Left colon (tissue), 2 donors: ENCODE results near the gene SLC25A20. TPM values are rescaled to one million over a fixed set of nuclear protein-coding genes. Genes with fewer than 3 reads are reported as not detected.

Source experiments
- total RNA-seq, 2 donors: library from RNA; stranded (reverse); fragmentation: NEBNext Ultra II Directional; extraction: Animal tissue kit (Norgen Biotek cat#: 25700); gene quantifications; one replicate each; pipeline ENCODE4 v1.2.1, GENCODE V29; 2021
- donor health status: DM: no; HTN: no; CAD: no.
- donor health status: DM: yes; HTN: yes; CAD: no.

SLC25A20 gene
- total RNA-seq, 2 donors from 2014 or later: 43.0 to 56.3 TPM

Other genes with a start within 250 kb of the SLC25A20 start
- 1 to 10 TPM; 1.4 to 2.4 TPM for gene CELSR3, start 236.0 kb downstream of the SLC25A20 start, total RNA-seq
- gene NCKIPSD, start 213.0 kb downstream of the SLC25A20 start, total RNA-seq: 10 to 100 TPM; 19.5 to 24.8 TPM
- gene IP6K2, start 181.7 kb downstream of the SLC25A20 start, total RNA-seq: 100 to 1,000 TPM; 112 to 128 TPM
- gene PRKAR2A, start 51.0 kb downstream of the SLC25A20 start, total RNA-seq: 10 to 100 TPM; 68.1 to 75.4 TPM
- gene ARIH2, start 20.0 kb upstream of the SLC25A20 start, total RNA-seq: 10 to 100 TPM; 72.3 to 82.0 TPM
- gene P4HTM, start 91.4 kb upstream of the SLC25A20 start, total RNA-seq: 10 to 100 TPM; 33.8 to 47.3 TPM
- gene WDR6, start 108.5 kb upstream of the SLC25A20 start, total RNA-seq: 100 to 1,000 TPM; 114 to 121 TPM
- gene DALRD3, start 119.7 kb upstream of the SLC25A20 start, total RNA-seq: 10 to 100 TPM; 19.2 to 20.5 TPM
- 10 to 100 TPM; 65.2 to 70.1 TPM for gene NDUFAF3, start 123.2 kb upstream of the SLC25A20 start, total RNA-seq
- gene IMPDH2, start 130.5 kb upstream of the SLC25A20 start, total RNA-seq: 100 to 1,000 TPM; 102 to 122 TPM
- 10 to 100 TPM; 73.5 to 83.6 TPM for gene QRICH1, start 195.2 kb upstream of the SLC25A20 start, total RNA-seq
- gene QARS1, start 205.9 kb upstream of the SLC25A20 start, total RNA-seq: 100 to 1,000 TPM; 339 to 417 TPM
- 10 to 100 TPM; 66.9 to 67.7 TPM for gene USP19, start 221.9 kb upstream of the SLC25A20 start, total RNA-seq
- gene LAMB2, start 234.2 kb upstream of the SLC25A20 start, total RNA-seq: 100 to 1,000 TPM in 1 of 2 donors, 10 to 100 TPM in 1; 66.1 to 102 TPM